HepG2 (cell line): ENCODE measurements around the gene SAMM50. TPM values are rescaled to one million over a fixed set of nuclear protein-coding genes. Genes with fewer than 3 reads are reported as not detected.

Source experiments
- BATF2 ChIP-seq: sonication (generic); formaldehyde crosslinking; IDR thresholded peaks from 2 replicates; pipeline ENCODE4 v1.8.0; 2022; ENCODE audit warnings: mild to moderate bottlenecking, missing genetic modification reagents, moderate library complexity
- BCL6 ChIP-seq: IDR thresholded peaks from 2 replicates; pipeline ENCODE4 v1.6.1; 2016; ENCODE audit warnings: missing genetic modification reagents, missing compliant biosample characterization
- JUND ChIP-seq: sonication (generic); formaldehyde crosslinking; IDR thresholded peaks from 2 replicates; pipeline ENCODE4 v1.8.0; 2022; ENCODE audit warnings: mild to moderate bottlenecking, missing genetic modification reagents
- MLLT10 ChIP-seq: sonication (generic); formaldehyde crosslinking; IDR thresholded peaks from 2 replicates; pipeline ENCODE4 v1.4.0; 2020; ENCODE audit warnings: missing genetic modification reagents
- POGZ ChIP-seq: sonication (generic); formaldehyde crosslinking; IDR thresholded peaks from 2 replicates; pipeline ENCODE4 v1.4.0; 2020; ENCODE audit warnings: mild to moderate bottlenecking, missing genetic modification reagents
- PPARG ChIP-seq: conservative IDR thresholded peaks from 2 replicates; pipeline ENCODE4 v1.6.1; 2016; ENCODE audit warnings: missing biosample characterization, missing genetic modification reagents
- SMAD3 ChIP-seq: sonication (generic); formaldehyde crosslinking; IDR thresholded peaks from 2 replicates; pipeline ENCODE4 v1.4.0; 2020; ENCODE audit warnings: missing genetic modification reagents
- SNAPC2 ChIP-seq: sonication (generic); formaldehyde crosslinking; IDR thresholded peaks from 2 replicates; pipeline ENCODE4 v1.8.1; 2022; ENCODE audit warnings: mild to moderate bottlenecking, missing genetic modification reagents
- SRF ChIP-seq: IDR thresholded peaks from 2 replicates; pipeline ENCODE4 v1.6.1; 2011; ENCODE audit warnings: mild to moderate bottlenecking, low read depth, low read length, moderate library complexity
- THRA ChIP-seq: sonication (generic); formaldehyde crosslinking; IDR thresholded peaks from 2 replicates; pipeline ENCODE4 v1.4.0; 2020; ENCODE audit warnings: missing genetic modification reagents, borderline replicate concordance
- ZBED4 ChIP-seq: sonication (generic); formaldehyde crosslinking; IDR thresholded peaks from 2 replicates; pipeline ENCODE4 v1.4.0; 2020; ENCODE audit warnings: missing genetic modification reagents, borderline replicate concordance
- ZGPAT ChIP-seq: IDR thresholded peaks from 2 replicates; pipeline ENCODE4 v1.6.1; 2016; ENCODE audit warnings: mild to moderate bottlenecking
- ZNF451 ChIP-seq: sonication (generic); formaldehyde crosslinking; IDR thresholded peaks from 2 replicates; pipeline ENCODE4 v1.5.0; 2020; ENCODE audit warnings: mild to moderate bottlenecking, missing genetic modification reagents
- ZNF556 ChIP-seq: sonication (generic); formaldehyde crosslinking; IDR thresholded peaks from 2 replicates; pipeline ENCODE4 v1.4.0; 2020; ENCODE audit warnings: mild to moderate bottlenecking, missing genetic modification reagents, borderline replicate concordance
- ZNF605 ChIP-seq: sonication (generic); formaldehyde crosslinking; IDR thresholded peaks from 2 replicates; pipeline ENCODE4 v1.8.0; 2022; ENCODE audit warnings: mild to moderate bottlenecking, missing genetic modification reagents
- ZXDC ChIP-seq: sonication (generic); formaldehyde crosslinking; IDR thresholded peaks from 2 replicates; pipeline ENCODE4 v1.5.0; 2020; ENCODE audit warnings: mild to moderate bottlenecking, missing genetic modification reagents
- polyA plus RNA-seq, 8 experiments: library from polyadenylated mRNA; depleted of rRNA in 3 of 8; stranded (reverse) in 7 of 8; unstranded in 1 of 8; fragments of >200 nt; fragmentation: Illumina TruSeq in 4 of 8; extraction: Trizol in 4 of 8; gene quantifications; 2 replicates each; pipeline versions ENCODE4 v1.2.1 to v1.2.3, GENCODE V29; 2011 to 2016; ENCODE audit warnings: low read depth in 4 of 8, missing spikeins in 1 of 8, mixed read lengths in 1 of 8; ENCODE audit not compliant: insufficient read depth in 1 of 8
- total RNA-seq, 5 experiments: library from RNA; depleted of rRNA; stranded (reverse); fragments of >200 nt; fragmentation: Illumina TruSeq; extraction: Trizol; gene quantifications; 2 replicates each; pipeline ENCODE4 v1.2.3, GENCODE V29; 2016; ENCODE audit warnings: low read depth in 1 of 5

SAMM50 gene
- total and polyA plus RNA-seq, 2 of the 13 experiments (the other 11 are each of a cell fraction or from before 2014, with no cell fraction given): 34.7 to 63.4 TPM

GRCh38 chr22:43923631-43924464 lies 31.4 kb upstream of the SAMM50 start, which contains the start of gene PNPLA3 (continued):
- peak; percentile 76; the same call in 1 of the 2 replicates for TF ChIP-seq ZBED4 (CRISPR knock-in tag)
- peak; percentile 87; the same call in 1 of the 2 replicates for TF ChIP-seq ZGPAT (CRISPR knock-in tag)
- no peak for TF ChIP-seq MLLT10
- peak; percentile 39; the same call in 1 of the 2 replicates for TF ChIP-seq ZNF605 (CRISPR knock-in tag)
- TF ChIP-seq SRF: no peak
- no peak for TF ChIP-seq BCL6 (CRISPR knock-in tag)
- peak; percentile 30; the same call in 1 of the 2 replicates for TF ChIP-seq JUND
- TF ChIP-seq ZXDC (CRISPR knock-in tag): no peak
- TF ChIP-seq ZNF451 (CRISPR knock-in tag): peak; percentile 32; the same call in 1 of the 2 replicates
- TF ChIP-seq SNAPC2 (CRISPR knock-in tag): peak; percentile 92
- TF ChIP-seq PPARG (CRISPR knock-in tag): 0 out of 2 replicates have a peak, but pooled peaks have one; percentile 18
- peak; percentile 69; the same call in 1 of the 2 replicates for TF ChIP-seq SMAD3 (CRISPR knock-in tag)
- TF ChIP-seq POGZ (CRISPR knock-in tag): no peak
- TF ChIP-seq BATF2 (CRISPR knock-in tag): no peak
- TF ChIP-seq THRA (CRISPR knock-in tag): peak; percentile 41; the same call in 1 of the 2 replicates
- TF ChIP-seq ZNF556 (CRISPR knock-in tag): peak; percentile 53; the same call in 1 of the 2 replicates
